A673 (cell line): Measurements from ENCODE around the gene LARP1. TPM values are rescaled to one million over a fixed set of nuclear protein-coding genes. Genes with fewer than 3 reads are reported as not detected.
A peak's percentile ranks its signal among the peaks of the same experiment; 100 is the strongest.

Experiments
- BruUV-seq: library from RNA; stranded (reverse); fragments of 400-500 nt; replicated peaks from 2 replicates; lab custom pipeline; 2021; lab: Mats Ljungman, UMichigan
- CTCF ChIA-PET: fragments of 300-600 bp; sonication (Branson Sonifier 250); formaldehyde crosslinking; loops from one replicate; lab custom pipeline; 2022; ENCODE audit warnings: antibody characterized with exemption; lab: Charles Lee
- POLR2A ChIA-PET: fragments of 300-600 bp; sonication (Branson Sonifier 250); formaldehyde crosslinking; loops from one replicate; lab custom pipeline; 2022; ENCODE audit warnings: antibody characterized with exemption; ENCODE audit not compliant: low non-redundant PET; lab: Charles Lee
- DNase-seq: peaks from one replicate; pipeline ENCODE4 v3.0.0-alpha.2; 2015; ENCODE audit warnings: low spot score
- H3K27ac ChIP-seq: fragments of 200-600 bp; sonication (generic); 2 replicates; pipeline ENCODE4 v1.5.1; 2016; ENCODE audit warnings: mixed run types, low read depth, mild to moderate bottlenecking, mixed read lengths, antibody characterized with exemption, low read length; ENCODE audit not compliant: poor library complexity, severe bottlenecking
- H3K27me3 ChIP-seq: fragments of 200-600 bp; sonication (generic); replicated peaks from 2 replicates; pipeline ENCODE4 v1.6.1; 2017; ENCODE audit warnings: mixed run types, low read depth, mild to moderate bottlenecking, mixed read lengths, antibody characterized with exemption, low read length; ENCODE audit not compliant: insufficient read depth, poor library complexity
- H3K36me3 ChIP-seq: fragments of 200-600 bp; sonication (generic); 2 replicates; pipeline ENCODE4 v1.6.1; 2016; ENCODE audit warnings: mixed run types, mild to moderate bottlenecking, mixed read lengths, antibody characterized with exemption, low read length; ENCODE audit not compliant: insufficient read depth, poor library complexity, severe bottlenecking
- H3K4me1 ChIP-seq: fragments of 200-600 bp; sonication (generic); 2 replicates; pipeline ENCODE4 v1.6.1; 2017; ENCODE audit warnings: mixed run types, mild to moderate bottlenecking, mixed read lengths, antibody characterized with exemption, low read length; ENCODE audit not compliant: insufficient read depth, poor library complexity, severe bottlenecking
- H3K4me3 ChIP-seq: fragments of 200-600 bp; sonication (generic); 2 replicates; pipeline ENCODE4 v1.5.1; 2016; ENCODE audit warnings: low read depth, mixed run types, mild to moderate bottlenecking, mixed read lengths, low read length; ENCODE audit not compliant: poor library complexity, severe bottlenecking
- H3K9me3 ChIP-seq: fragments of 200-600 bp; sonication (generic); 2 replicates; pipeline ENCODE4 v1.6.1; 2016; ENCODE audit warnings: mixed run types, low read depth, mild to moderate bottlenecking, mixed read lengths, antibody characterized with exemption, low read length; ENCODE audit not compliant: poor library complexity, severe bottlenecking
- EZH2 ChIP-seq: fragments of 200-600 bp; sonication (generic); IDR thresholded peaks from 2 replicates; pipeline ENCODE4 v1.6.1; 2017; ENCODE audit warnings: borderline replicate concordance, low read depth, mild to moderate bottlenecking, mixed read lengths, antibody characterized with exemption, low read length; ENCODE audit not compliant: poor library complexity, severe bottlenecking
- intact Hi-C: fragments of 100-400 bp; cut with micrococcal nuclease; formaldehyde crosslinking; loops from one replicate; pipeline ENCODE4 v1.10.0; 2022; ENCODE audit not compliant: unreplicated experiment
- total RNA-seq: library from RNA; stranded (reverse); gene quantifications from 2 replicates; pipeline ENCODE4 v1.2.3, GENCODE V29; 2021
- TF ChIP-seq, protein P1 (sequence below): fragments of 300-800, 200-600 bp; sonication (generic); conservative IDR thresholded peaks from 2 replicates; pipeline ENCODE4 v1.5.1; 2017; ENCODE audit warnings: low read depth, mild to moderate bottlenecking, antibody characterized with exemption, low read length, moderate library complexity, mixed read lengths

LARP1 gene
- total RNA-seq, 1 experiment from 2014 or later = 257 TPM

DNA sequence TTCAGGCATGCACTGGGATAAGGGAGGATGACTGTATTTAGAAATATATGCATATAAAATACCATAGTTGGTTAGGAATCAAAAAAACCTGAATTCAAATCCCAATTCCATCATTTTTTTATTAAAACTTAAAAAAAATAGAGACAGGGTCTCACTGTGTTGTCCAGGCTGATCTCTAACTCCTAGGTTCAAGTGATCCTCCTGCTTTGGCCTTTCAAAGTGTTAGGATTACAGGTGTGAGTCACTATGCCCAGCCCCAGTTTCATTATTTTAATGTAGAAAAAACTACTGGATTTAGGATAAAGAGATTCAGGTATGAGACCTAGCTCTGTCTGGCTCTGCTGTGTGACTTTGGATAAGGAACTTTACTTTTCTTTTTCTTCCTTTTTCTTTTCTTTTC lies 3.3 kb upstream of the LARP1 start:
- no TSS peak for BruUV-seq
- H3K4me1 ChIP-seq = peaks cover 9% of the 10 kb centered on the region
- H3K27ac ChIP-seq = no peak overlapping the region
- CTCF ChIA-PET = no interaction called here
- POLR2A ChIA-PET = no interaction called here
- no peak for DNase-seq
- H3K27me3 ChIP-seq = no peaks in the 10 kb centered on the region
- H3K9me3 ChIP-seq = no peaks in the 10 kb centered on the region
- H3K4me3 ChIP-seq = no peak overlapping the region
- TF ChIP-seq, protein P1, sequence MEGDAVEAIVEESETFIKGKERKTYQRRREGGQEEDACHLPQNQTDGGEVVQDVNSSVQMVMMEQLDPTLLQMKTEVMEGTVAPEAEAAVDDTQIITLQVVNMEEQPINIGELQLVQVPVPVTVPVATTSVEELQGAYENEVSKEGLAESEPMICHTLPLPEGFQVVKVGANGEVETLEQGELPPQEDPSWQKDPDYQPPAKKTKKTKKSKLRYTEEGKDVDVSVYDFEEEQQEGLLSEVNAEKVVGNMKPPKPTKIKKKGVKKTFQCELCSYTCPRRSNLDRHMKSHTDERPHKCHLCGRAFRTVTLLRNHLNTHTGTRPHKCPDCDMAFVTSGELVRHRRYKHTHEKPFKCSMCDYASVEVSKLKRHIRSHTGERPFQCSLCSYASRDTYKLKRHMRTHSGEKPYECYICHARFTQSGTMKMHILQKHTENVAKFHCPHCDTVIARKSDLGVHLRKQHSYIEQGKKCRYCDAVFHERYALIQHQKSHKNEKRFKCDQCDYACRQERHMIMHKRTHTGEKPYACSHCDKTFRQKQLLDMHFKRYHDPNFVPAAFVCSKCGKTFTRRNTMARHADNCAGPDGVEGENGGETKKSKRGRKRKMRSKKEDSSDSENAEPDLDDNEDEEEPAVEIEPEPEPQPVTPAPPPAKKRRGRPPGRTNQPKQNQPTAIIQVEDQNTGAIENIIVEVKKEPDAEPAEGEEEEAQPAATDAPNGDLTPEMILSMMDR = no peak
- no peak for TF ChIP-seq EZH2
- no peaks in the 10 kb centered on the region for H3K36me3 ChIP-seq
- intact Hi-C loops = no loop called here

DNA sequence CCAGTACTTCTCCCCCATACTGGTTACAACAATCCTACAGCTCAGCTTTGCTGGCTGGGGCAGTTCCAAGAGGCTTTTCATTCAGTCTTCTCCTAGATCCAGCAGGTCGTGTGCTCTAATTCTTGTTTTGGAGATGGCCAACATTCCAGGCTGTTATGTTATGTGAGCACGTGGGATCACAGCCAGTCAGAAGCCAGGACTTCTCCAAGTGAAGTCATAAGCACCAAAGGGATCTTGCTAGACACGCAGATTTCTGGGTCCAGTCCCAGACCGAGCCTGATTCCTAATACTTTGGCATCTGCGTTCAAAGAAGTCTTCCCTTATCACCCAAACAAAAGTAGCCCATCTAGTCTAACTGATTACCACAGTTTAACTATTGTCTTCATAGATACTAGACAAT lies 1.4 kb upstream of the LARP1 start:
- TF ChIP-seq, protein P1 = no peak
- no peak for TF ChIP-seq EZH2

GRCh38 chr5:154754460-154755360 lies 467 bp upstream of the LARP1 start:
- intact Hi-C loops = loop anchor here (5.0 kb wide), 1 partner anchor 58 kb away; no protein-coding TSS in a partner anchor
- H3K4me1 ChIP-seq = peaks cover 25% of the 10 kb centered on the region
- H3K9me3 ChIP-seq = no peaks in the 10 kb centered on the region
- H3K4me3 ChIP-seq = peak overlapping the region; percentile 96
- BruUV-seq = no TSS peak
- H3K27ac ChIP-seq = peak overlapping the region; percentile 98
- ChIA-PET POLR2A (no interaction called here), CTCF (no interaction called here)
- no peak for TF ChIP-seq EZH2
- TF ChIP-seq, protein P1 = peak; percentile 48; the same call in 1 of the 2 replicates
- DNase-seq = peak; percentile 99
- no peaks in the 10 kb centered on the region for H3K36me3 ChIP-seq
- H3K27me3 ChIP-seq = no peaks in the 10 kb centered on the region

More for the DNA sequence above, 1.4 kb upstream of the LARP1 start:
- Histone ChIP-seq H3K4me1 (peaks cover 17% of the 10 kb centered on the region), H3K27ac (peak overlapping the region; percentile 98), H3K9me3 (no peaks in the 10 kb centered on the region), H3K4me3 (peak overlapping the region; percentile 55), H3K36me3 (no peaks in the 10 kb centered on the region), H3K27me3 (no peaks in the 10 kb centered on the region)
- CTCF ChIA-PET = no interaction called here
- POLR2A ChIA-PET = no interaction called here
- no peak for DNase-seq
- intact Hi-C loops = no loop called here
- TSS peak; percentile 78 for BruUV-seq
